CD4-positive, alpha-beta T cell treated with Interleukin-15 for 1 hour (primary cell): ENCODE measurements around the gene OR6N1.

ENCODE experiments used
- DNase-seq: peaks from one replicate; pipeline ENCODE4 v3.0.0-alpha.2; 2020

Gene OR6N1

DNA sequence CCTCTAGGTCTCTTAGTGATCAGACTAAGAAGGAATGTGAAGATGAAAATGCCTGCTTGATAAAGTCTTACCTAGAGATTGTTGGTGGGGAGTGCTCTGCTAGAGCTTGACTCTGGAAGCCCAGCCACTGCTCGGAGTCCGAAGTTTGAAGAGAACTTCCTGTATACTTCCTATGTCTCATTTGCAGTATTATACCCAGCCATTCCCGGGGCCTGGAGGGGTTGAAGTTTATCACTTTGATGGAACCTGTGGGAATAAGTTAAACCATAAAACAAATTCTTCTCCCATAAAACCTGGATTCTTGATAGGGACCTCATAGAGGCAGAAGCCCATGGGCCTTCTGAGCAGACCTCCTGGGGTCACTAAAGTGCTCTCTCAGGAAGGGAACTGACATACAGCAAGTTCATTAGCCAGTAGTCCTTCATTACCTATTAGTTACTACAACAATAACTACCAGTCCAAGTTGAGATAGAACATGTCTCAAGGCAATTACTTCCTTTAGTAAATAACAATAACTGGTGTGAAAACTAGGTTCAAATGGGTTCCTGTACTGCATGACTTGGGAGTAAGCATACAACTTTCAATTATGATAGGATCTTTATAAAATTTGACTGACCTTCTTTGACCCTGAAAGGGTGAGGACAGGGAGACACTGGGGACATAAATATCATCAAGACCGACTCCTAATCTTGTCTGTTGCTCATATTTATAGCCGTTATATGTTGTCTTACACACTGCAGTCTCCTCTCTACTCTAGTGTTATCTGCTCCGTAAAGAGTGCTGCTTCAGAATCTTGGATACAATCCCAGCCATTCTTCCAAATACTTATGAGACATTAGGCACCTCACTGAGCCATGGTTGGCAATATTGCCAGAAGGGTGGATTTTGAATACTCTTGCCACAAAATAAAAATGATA, at the start of gene OR6N1:
Gene OR6N1, minus strand, starts transcription at position 246 of the 917 bp plus-strand sequence. CDS start 5,513 bp downstream, outside the sequence.
- DNase-seq: no peak

GRCh38 chr1:158821723-158822122, 49.7 kb upstream of the OR6N1 start:
- no peak for DNase-seq

DNA sequence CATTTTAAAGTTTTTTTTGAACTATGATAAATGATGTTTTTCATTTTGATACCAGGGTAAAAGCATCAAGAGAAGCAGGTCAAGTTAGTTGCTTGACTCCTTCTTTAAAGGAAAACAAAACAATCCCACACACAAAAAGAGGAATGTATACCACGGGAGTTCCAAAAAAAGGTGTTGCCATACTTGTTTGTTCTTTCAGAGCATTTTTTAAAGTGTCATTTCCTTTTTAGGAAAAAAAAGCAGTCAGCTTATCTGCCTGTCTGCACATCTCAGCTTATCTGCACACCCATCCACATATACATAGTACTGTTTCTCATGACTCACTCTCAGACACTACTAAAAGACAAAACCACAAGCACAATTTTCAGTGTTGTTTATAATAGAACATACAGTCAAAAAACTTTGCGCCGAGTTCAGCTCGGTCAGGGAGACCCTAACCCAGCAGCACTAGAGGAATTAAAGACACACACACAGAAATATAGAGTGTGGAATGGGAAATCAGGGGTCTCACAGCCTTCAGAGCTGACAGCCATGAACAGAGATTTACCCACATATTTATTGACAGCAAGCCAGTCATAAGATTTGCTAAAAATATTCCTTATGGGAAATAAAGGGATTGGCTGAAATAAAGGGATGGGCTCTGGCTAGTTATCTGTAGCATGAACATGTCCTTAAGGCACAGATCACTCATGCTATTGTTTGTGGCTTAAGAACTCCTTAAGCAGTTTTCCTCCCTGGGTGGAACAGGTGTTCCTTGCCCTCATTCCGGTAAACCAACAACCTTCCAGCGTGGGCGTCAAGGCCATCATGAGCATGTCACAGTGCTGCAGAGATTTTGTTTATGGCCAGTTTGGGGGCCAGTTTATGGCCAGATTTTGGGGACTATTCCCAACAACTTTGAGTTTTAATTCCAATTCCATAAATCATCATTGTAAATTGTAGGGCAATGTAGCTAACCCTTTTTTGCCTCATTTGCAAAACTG, 47.8 kb upstream of the OR6N1 start:
- no peak for DNase-seq

DNA sequence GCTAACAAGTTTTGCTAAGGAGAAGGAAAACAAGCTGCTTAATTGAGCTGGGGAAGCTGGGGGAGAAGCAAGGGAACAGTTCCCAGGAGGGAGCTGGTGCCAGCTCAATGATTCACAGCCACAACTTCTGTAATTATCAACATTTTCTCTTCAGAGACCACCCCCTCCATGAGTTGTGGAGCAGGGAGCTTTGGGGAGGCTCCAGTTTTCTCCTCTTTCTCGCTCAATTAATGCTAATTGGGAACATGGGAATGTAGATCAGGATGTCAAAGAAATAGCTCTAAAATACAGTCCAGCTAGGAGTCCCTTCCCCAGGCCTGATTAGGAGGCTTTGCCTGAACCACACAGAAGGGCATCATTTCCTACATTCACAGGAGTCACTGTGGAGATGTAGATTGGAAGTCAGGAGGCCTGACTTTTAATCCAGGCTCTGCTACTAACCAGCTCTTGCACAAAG, 47.0 kb upstream of the OR6N1 start:
- no peak for DNase-seq

DNA sequence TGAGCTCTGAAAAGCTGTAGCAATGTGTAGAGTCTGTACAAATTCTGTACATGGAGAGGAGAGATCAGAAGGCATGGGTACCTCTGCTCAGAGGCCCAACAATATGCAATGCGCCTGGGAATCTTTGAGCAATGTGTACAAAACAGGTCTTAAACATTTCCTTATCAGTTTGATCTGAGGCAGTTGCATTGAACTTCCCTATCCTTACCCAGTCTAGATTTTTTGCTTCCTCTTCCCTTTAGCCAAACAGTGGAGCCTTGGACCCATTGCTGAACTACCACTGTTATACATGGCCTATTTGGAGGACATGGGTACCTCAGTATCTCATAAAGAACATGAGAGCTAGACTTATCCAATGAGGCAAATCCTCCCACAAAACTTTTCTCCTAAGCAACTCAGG, 46.6 kb upstream of the OR6N1 start:
- no peak for DNase-seq

DNA sequence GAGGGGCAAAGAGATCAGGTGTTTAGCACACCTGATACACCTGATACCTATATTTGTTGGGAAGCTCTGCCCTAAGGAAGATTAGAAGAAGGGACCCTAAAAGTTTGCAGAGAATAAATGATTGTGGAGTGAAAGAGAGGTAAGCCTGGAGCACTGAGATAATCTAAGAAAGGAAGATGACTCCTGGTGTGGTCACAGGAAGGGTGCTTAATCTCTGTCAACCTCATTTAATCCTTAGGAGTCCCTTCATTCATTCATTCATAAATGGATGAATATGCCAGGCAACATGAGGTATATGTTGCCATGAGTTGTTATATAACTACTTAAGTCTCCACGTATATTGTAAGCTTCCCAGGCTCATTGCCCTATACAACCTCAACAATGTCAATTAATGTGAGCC, 43.0 kb upstream of the OR6N1 start:
- DNase-seq: no peak

DNA sequence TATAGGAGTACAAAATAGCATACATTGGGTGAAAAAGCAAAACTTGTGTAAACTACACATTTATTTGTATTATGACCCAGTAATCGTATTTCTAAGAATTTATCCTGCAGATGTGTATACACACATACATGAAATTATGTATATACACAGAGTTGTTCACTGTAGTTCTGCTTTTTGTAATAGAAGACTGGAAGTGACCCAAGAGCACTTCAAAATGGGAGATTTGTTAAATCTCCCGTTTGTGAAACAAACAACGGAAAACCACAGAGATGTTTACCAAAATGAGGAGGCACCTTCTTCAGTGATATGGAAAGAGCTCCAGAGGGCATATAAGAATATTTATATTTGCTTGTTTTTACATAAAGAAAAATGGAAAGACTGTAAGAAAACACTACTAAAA, 41.2 kb upstream of the OR6N1 start:
- no peak for DNase-seq

GRCh38 chr1:158812336-158812735, 40.3 kb upstream of the OR6N1 start:
- no peak for DNase-seq

- no peak for DNase-seq
These were observed 38.3 kb upstream of the OR6N1 start for GRCh38 chr1:158810311-158810710.

- no peak for DNase-seq
These were observed 37.9 kb upstream of the OR6N1 start for GRCh38 chr1:158809862-158810261.

GRCh38 chr1:158809256-158809655, 37.3 kb upstream of the OR6N1 start:
- DNase-seq: no peak

- DNase-seq: no peak
These were observed 35.0 kb upstream of the OR6N1 start for GRCh38 chr1:158806916-158807536.

DNA sequence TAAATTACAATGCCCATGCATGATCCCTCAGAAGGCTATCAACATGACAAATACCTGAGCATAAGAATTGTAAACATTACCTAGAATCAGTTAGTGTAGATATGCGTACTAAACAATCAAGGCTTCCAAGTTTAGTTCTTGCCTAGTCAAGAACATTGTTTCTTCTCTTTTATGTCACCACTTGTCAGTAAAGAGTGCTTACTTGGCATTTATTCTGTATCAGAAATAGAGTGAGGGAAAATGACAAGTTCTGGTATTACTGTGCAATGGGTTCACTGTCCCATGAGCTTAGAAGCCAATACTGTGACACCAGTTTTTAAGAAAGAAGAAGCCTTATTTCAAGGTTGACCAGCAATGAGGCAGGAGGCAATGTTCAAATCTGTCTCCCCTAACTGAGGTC, 31.7 kb upstream of the OR6N1 start:
- DNase-seq: no peak

DNA sequence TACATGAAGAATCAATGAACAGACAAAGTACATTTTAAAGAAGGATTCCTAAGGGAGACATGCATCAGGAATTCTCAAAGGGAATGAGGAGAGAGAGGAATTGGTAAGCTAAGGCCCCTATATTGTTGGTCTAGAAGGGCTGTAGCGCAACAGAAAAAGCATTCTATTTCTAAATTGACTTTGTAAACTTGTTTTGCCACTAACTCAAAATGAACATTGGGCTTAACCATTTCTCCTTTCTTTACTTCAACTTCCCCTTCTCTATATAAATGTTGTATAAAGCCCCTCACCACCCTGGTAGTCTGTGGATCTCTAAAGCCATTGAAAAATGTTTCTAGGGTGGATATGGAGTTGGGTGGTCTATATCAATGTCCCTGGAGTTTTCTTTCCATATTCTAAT, 29.4 kb upstream of the OR6N1 start:
- DNase-seq: no peak

DNA sequence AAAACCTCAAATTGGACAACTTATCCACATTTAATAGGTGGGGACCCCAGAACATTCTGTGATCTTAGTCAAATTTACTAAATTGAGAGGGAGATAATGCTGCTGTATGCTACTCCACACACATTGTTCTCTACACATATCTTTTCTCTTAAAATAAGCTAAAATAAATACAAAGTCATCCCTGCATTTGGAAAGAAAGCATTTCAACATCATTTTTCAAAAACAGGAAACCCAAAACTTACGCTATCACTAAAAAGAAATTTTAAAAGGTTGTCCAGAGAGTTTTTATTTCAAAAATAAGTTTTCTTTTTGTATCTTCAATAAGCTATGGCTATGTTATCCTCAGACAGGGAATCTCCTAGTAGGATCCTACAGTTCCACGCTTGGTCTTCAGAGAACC, 28.5 kb upstream of the OR6N1 start:
- no peak for DNase-seq

GRCh38 chr1:158799689-158800088, 27.7 kb upstream of the OR6N1 start:
- no peak for DNase-seq

DNA sequence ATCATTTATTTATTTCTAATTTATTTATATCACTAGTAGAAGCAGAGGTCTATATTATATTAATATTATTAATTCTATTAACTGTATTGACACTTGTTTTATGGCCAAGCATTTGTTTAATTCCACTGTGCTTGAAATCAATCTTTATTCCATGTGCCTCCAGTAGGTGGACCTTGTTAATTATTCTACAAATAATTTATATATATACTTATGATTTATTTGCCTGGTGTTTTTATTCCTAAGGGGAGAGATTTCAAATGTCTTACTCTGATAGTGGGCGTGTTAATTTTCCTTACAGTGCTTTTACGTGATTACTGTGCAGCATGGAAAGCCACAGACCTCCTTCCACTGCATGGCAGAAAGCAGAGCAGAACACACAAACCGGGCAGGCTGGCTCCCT, 26.5 kb upstream of the OR6N1 start:
- DNase-seq: no peak

- DNase-seq: no peak
These were observed 22.3 kb upstream of the OR6N1 start for GRCh38 chr1:158794247-158794646.

DNA sequence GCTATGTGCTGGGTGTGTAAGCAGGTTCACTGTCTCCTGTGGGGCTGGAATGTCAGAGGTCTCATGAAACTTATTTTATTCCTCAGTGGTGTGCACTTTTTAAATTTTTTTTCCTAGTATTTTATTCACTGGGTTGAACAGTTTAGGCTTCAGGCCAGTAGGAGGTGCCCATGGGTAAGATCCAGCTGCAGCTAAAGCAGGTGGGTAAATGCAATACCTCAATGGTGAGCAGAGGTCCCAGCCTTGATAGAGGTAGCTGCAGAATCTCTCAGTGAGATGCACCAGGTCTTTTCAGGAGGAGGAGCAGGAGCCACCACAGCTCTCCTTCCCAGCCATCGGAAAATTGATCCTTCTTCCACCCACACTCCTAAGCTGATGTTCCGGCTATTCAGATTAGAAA, 21.6 kb upstream of the OR6N1 start:
- DNase-seq: no peak

- no peak for DNase-seq
These were observed 9.1 kb upstream of the OR6N1 start, which contains the start of gene OR6N2 for GRCh38 chr1:158781104-158781503. TSS of gene OR6N2 (minus strand) at chr1:158781204. CDS start at chr1:158777635, 3,569 bp downstream.

GRCh38 chr1:158754420-158754819, 17.6 kb downstream of the OR6N1 start, which contains the start of gene OR6K6:
TSS of gene OR6K6 (plus strand) at chr1:158754720. CDS start at chr1:158754888, 168 bp downstream.
- no peak for DNase-seq

- no peak for DNase-seq
These were observed 19.8 kb downstream of the OR6N1 start for GRCh38 chr1:158752155-158752712.
